GM21786 (cell line): ENCODE data around the gene PTPRO.

Experiments
- ATAC-seq: cut with Tn5 transposase; IDR thresholded peaks from one replicate; pipeline ENCODE4 v1.9.1; 2021; ENCODE audit not compliant: unreplicated experiment

PTPRO gene

DNA sequence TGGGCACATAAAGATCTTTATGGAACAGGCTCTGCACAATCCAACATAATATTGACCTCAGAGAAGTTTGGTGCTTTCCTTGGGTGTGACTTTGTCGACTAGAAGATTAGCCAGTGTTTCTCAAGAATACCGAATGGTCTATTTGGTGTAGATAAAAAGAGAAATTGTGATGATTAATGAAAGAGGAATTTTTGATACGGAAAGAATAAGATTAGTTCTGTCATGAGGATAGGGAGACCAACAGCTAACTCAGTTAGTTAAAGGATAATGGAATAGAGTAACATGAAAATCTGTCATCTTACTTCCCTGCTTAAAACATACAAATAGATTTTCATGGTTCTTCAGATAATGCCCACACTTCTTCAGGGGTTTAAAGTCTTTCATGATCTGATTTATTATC lies 24.2 kb downstream of the PTPRO start:
- no peak for ATAC-seq

DNA sequence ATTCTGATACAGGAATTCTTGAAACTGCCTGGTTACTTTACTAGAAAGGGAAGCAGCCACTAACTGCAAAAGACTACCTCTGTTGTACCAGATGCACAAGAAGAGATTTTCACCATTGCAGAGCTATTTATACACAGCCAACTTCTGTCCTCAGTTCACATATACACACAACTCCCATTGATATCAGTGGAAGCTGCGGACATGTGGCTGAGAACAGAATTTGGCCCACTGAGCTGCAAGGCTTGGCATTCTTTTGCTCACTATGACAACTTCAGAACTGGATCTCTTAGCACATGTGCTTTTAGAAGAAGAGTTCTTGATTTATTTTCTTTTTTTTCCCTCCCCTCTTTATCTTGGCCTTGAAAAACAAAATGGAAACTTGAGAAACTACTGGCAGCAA lies 28.3 kb downstream of the PTPRO start:
- ATAC-seq, result no peak

DNA sequence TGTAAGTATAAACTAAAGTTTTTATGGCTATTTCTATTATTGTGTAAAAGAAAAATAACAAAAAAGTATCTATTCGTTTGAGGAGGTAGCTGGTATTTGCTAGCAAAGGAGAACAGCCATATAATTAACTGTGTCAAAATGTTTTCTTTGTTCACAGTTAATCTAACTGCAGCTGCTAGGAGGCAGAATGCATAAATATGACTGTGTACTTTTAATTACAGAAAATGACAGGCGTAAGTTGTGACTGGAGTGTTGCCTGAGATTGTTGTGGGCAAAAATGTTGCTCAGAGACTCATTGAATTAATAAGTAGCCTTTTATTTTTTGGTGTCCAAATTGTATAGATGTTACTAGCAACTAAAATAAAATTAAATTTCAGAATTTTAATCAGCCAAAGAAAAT lies 33.5 kb downstream of the PTPRO start:
- ATAC-seq, result no peak

DNA sequence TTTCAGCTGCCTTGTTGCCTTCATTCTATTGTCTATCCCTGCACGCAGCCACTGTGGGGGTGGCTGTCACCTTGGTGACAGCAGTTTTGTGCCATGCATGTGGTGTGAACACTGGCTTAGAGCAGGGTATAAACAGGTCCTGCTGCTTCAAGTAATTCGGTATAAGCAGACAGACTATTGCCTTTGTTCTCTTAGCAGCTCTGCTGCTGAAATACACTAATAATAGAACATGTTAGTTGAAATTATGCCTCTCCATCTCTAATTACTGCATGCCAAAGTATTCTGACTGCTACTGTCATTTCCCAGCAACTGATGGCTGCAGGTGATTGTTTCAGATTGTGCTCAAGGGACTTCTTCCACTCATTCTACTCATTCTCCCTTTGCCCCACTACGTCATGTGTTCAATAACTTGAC lies 34.6 kb downstream of the PTPRO start:
- no peak for ATAC-seq

DNA sequence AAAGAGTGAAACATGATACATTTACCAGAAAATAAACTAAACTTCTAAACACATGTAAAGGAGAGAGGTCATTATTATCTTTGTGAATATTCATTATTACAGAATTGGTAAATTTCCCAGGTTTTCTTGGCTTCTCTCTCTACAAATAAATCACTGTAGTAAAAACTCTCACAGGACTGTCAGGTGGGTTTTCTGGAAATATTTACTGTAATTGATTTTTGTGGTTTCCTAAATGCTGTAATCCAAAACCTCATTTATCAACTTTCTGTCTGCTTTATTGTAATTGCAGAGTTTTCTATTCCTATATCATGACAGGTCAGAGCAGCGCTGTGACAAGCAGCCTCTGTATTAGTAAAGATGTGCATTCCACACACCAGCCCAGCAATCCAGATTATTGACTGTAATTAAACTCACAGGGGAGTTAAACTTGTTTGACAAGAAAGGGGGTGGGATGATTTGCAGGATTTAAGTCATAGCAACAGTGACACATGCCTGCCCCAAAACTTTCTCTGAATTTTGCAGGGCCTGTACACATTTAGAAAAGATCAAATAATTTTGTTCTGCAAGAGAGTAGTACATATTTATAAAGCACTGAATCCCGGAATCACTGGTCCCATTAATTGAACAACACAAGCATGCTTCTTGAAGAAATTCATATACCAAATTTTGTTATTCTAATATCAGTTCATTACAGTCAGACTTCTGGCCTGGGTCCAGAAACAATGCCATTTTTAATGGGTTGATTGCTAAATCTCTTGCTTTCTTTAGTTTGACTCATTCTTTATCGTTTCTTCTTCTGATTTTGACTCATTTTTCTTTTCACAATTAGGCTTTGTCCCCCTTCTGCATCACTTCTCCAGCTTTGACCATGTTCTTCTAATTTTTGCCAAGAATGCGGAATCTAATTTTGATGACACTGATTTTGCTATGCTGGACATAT lies 42.2 kb downstream of the PTPRO start:
- ATAC-seq, result no peak

DNA sequence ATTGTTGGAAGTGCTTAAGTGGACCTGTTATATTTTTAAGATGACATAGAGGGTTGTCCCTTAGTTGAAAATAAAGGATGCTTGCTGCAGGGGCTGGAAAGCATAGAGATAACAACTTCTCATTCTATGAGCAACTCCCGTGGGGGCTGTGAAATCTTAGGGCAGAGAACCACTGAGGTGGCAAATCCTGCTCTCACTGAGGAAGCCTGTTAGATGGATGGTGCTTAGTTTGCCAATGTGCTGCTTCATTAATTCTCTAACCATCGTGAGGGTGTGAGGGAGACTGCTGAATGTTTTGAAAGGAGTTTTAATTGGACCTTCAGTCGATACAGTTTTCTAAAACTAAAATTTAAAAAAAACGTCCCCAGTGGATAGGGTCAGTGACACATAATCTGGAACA lies 46.5 kb downstream of the PTPRO start:
- ATAC-seq, result no peak

DNA sequence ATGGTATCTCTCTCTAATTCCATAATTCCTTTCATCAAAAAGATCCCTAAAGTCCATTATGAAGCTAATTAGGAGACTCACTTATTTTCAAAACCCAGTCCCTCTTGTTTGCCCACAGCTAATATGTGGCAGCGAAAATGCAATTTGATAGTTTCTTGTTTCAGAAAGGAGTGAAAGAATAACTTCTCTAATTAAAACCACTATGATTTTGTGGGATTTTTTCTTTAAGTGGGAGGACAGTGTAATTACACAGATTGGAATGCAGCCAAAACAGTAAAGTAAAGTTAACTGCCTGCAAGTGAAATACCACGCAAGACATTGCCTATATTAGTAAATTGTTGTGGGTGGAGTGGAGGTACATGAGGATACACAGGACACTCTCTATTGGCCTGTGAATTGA lies 50.0 kb downstream of the PTPRO start:
- ATAC-seq, result no peak

DNA sequence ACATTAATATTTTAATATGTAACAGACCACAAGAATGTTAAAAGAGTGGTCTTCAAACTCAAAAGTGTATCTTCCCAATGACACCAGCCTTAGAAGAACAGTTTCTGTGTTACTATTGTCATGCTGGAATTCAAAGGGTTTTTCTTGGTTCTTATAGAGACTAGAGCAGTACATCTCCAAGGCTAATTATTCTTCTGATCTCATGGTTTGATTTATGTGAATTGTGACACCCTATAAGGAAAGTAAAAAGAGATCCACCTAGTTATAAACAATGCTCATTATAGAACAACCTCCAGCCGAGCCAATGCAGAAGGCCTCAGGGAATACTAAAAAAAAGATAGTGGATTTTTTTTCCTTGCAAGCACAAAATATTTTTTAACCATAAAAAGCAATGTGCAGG lies 65.5 kb downstream of the PTPRO start:
- no peak for ATAC-seq

DNA sequence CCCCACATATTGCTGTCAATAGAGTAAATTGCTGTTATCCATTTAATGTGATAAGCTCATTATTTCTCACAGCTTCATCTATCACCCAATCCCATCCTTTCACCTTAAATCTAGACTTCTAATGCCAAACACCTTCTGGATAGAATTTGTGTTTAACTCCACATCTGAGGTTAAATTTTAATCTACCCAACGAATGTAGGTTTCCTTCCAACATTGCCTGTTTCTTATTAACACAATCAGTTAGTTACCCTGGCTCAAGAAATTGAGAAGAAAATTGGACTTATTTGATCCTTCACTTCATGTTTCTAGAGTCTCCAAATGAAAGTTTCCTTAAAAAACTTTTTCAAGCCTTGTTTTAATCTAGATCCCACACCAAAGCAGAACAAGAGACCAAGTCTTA lies 67.3 kb downstream of the PTPRO start:
- no peak for ATAC-seq

DNA sequence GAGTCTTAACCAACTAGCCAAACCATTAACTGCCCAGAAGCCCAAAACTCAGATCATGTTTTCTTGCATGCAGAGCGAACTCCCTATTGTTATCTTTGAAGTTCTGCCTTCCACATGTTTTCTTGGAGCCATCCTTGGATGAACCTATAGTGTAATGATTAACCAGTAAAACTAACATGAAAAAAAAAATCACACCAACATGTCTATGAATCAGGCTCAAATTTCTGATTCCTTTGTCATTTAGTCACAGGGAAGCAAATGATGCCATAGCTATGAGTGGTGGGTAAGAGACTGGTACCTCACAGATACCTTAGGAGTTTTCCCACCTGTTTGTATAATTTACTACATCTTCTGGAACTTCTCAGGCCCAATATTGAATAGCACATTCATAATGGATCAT lies 70.7 kb downstream of the PTPRO start:
- no peak for ATAC-seq

DNA sequence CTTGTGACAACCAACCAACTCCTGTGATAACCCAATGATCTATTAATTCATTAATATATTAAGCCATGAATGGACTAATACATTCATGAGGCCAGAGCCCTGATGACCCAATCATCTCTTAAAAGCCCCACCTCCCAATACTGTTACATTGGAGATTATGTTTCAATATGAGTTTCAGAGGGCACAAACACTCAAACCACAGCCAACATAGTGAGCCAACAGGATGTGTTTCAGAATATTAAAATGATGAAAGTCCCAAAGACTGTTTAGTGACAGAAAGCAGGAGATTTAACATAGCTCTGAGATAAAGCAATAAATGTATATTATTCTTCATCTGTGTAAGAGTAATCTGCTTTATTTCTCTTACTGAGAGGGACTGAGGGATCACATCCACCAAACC lies 71.7 kb downstream of the PTPRO start:
- ATAC-seq, result no peak

DNA sequence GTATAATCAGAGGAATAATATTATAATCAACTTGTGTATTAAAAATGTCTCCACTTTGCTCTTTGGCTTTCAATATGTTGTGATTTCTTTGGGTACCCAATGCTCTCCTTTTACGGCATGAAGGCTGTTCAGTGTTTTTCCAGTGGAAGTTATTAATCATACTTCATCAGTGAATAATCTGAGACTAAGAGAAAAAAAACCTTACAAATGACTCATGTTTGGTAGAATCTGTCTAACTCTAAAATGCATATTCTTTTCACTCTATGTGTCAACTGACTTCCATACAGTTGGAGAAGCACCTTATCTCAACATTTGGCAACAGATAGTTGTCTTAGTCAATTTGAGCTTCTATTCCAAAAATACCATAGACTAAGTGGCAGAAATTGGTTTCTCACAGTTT lies 82.2 kb downstream of the PTPRO start:
- no peak for ATAC-seq

DNA sequence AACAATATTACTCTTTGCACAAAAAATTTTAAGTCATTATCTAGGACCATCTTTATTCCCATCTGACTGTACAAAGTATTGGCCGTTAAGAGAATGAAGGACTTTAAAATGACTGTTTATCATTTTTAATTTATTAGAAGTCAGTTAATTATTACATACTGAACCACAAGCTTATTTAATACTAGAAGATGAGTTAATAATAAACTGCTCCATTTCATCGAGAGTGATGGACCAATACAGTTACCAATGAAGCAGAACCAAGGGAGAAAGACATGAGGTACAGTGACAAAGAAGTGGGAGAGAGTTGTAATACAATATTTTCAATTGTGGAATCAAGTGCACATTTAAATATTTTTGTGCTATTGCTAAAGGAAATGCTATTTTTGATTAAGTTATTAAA lies 83.3 kb downstream of the PTPRO start:
- no peak for ATAC-seq

DNA sequence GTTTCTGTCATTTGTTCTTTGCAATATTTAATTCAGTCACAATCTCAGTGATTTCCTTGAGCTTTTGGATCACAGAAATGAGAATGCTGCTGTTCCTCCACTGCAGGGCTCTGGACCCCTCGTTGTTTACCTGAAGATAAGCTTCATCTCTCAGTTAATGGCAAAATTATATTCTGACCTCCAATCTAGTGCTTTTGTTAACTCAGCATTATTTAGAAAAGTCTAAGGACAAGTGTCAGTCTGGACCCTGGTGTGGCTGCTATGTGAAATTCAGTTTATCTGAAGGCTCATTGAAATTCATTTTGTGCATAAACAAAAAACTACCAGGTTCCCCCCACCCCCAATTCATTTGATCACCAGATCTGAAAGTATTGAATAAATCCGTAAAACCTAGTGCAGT lies 84.7 kb downstream of the PTPRO start:
- no peak for ATAC-seq

DNA sequence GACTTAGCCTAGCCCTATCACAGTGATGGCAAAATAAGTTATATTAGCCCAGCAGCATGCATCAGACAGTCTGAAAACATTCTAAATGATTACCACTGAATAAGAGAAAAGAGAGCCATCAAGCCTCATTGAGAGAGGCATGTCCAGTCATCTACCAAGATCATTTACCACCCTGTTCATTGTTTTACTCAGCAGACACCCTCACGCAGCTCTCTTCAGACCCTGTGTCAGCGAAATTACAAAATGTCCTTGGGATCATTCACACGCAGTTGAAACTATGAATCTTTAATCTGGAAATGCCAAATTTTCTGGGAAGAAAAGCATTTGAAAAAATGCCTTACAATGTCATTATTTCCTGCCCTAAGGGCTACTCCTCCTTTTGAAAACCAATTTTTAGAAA lies 89.5 kb downstream of the PTPRO start:
- ATAC-seq, result no peak

DNA sequence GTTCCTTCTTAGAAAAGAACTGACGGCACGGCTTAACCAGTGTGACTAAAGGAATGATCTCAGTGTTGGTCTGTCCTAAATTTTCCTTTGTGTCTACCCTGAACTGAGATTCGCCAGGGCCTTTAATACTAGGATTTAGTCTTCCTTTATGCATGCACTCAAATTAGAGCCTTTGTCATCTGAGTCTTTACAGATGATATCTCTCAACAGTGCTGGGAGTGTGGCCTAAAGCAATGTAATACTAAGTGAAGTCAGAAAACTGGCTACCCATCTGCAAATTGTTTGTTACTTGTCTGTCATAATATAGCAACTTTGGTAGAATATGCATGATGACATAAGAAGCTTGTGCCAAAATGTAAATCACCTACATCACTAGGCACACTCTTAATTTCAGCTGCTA lies 95.4 kb downstream of the PTPRO start:
- ATAC-seq, result no peak

DNA sequence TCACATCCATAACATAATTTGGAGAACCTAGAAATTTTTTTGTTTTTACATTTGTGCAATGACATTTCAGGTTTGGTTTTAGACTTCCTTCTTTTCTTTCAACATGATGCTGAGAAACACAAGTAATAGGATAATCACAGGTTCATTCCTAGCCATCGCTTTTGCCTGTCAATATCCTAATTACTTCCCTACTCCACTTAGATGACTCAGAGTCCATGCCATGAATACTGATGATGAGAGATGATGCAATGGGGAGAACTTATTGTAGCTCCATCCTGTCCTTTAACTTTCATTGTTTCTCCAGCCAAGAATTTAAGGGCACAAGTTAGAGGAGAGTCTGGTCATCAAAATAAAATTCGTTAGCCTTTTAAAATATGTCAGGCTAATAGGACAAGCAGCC lies 101.3 kb downstream of the PTPRO start:
- ATAC-seq, result no peak

DNA sequence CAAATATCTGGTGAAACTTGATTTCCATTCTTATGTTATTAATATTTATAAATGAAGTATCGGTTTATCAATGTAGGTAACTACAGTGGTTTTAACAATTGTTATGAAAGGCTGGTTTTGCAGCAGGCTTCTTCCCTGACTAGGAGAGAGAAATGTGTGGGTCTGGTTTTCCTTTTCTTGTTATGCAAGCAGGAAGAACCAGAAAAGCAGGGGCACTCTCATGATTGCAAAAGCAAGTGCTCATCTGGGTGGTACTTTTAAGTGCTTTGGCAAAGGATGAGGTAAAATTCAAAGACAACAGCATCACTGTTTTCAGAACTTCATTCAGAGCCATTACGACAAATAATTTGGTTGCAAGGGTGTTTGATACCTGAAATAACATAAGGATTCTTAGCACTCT lies 105.6 kb downstream of the PTPRO start:
- no peak for ATAC-seq

DNA sequence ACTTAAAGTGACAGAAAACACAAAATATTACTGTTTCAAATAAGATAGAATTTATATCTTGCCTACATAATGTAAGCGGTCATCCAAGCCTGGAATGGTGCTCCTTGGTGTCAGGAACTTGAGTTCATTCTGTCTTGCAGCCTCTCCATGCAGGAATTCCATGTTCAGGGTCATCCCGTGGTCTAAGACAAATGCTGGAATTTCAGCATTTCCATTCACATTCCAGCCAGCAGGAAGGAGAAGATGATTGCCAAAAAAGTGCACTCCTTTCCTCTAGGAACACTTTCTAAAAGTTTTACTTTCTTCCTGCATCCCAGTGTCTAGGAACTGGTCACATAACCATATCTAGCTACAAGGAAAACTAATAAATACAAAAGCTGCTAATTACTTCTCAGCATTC lies 106.3 kb downstream of the PTPRO start:
- no peak for ATAC-seq

DNA sequence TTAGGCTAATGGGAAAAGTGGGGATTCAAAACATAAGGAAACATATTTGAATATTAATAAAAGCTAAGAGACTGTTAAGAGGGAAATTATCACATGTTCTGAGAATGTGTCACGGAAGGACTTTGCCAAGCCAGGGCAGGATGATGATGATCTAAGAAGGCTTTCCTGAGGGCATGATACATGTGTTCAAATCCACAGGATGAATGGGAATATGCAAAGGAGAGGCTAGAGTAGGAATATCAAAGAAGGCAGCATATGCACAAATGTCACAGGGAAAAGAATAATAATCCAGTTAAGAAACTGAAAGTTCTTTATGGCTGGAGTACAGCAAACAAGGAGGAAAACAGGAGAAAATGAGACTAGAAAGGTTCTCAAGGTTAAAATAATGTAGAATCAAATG lies 107.0 kb downstream of the PTPRO start:
- ATAC-seq, result no peak

DNA sequence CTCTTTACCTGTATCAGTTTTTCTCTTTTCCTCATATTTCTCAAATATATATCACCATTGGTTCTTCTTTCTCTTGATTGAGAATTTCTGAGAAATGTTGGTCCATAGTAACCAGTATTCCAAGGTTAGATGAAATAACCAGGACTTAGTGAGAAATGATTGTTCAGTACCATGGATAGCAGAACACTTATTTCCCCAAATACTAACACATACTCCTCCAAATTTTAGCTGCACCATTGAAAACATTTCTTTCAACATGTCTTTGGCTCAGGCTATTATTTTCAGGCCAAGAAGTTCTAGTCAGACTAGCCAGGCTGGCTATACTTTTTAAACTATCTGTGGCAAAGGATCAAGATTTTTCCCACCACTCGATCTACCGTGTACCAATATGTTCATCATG lies 113.3 kb downstream of the PTPRO start:
- no peak for ATAC-seq

DNA sequence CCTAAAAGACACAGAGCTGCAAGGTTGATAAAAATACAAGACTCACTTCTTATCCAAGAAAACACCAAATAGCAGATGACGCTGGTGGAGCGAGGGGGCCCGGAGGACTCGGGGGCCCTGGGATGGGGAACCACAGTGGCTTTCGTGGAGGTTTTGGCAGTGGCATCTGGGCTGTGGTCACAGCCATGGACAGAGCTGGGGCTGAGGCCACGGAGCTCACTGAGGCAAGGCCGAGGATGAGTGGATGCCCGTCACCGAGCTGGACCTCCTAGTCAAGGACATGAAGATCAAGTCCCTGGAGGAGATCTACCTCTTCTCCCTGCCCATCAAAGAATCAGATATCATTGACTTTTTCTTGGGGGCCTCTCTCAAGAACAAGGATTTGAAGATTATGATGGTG lies 117.2 kb downstream of the PTPRO start:
- no peak for ATAC-seq

DNA sequence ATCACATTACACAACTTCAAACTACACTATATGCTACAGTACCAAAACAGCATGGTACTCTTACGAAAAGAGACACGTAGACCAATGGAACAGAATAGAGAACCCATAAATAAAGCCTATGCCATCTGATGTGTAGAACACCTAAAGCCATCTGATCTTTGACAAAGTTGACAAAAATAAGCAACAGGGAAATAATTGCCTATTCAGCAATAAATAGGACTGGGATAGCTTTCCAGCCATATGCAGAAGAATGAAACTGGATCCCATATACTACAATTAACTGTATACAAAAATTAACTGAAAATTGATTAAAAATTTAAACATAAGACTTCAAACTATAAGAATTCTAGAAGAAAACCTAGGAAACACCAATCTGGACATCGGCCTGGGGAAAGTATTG lies 120.7 kb downstream of the PTPRO start:
- no peak for ATAC-seq
